Mesodermal cell (in vitro differentiated cells): ENCODE measurements around the gene GGPS1.
A peak's percentile ranks its signal among the peaks of the same experiment; 100 is the strongest.

ENCODE experiments used
- H3K27ac ChIP-seq: 2 replicates; pipeline ENCODE4 v1.7.0; 2013; ENCODE audit warnings: mild to moderate bottlenecking, low read depth, low read length, moderate library complexity; ENCODE audit not compliant: severe bottlenecking
- H3K36me3 ChIP-seq: 2 replicates; pipeline ENCODE4 v1.7.1; 2013; ENCODE audit warnings: mild to moderate bottlenecking, low read length, moderate library complexity; ENCODE audit not compliant: control insufficient read depth, insufficient read depth
- H3K4me1 ChIP-seq: one replicate; pipeline ENCODE4 v1.7.1; 2013; ENCODE audit warnings: mild to moderate bottlenecking, low read length; ENCODE audit not compliant: insufficient read depth, control insufficient read depth, poor library complexity, severe bottlenecking
- H3K4me3 ChIP-seq: 2 replicates; pipeline ENCODE4 v1.7.0; 2013; ENCODE audit warnings: low read length, control low read depth, mild to moderate bottlenecking; ENCODE audit not compliant: insufficient read depth, poor library complexity, severe bottlenecking; ENCODE audit errors: extremely low read depth
- H3K9me3 ChIP-seq: 2 replicates; pipeline ENCODE4 v1.7.1; 2013; ENCODE audit warnings: mild to moderate bottlenecking, low read length, moderate library complexity; ENCODE audit not compliant: control insufficient read depth
- WGBS, 2 experiments: methylation state at CpG; one replicate each; pipeline ENCODE4 v1.1.5; 2013; ENCODE audit warnings: missing lambda C conversion rate in 2 of 2; ENCODE audit not compliant: insufficient coverage in 2 of 2; 5-methylcytosine and 5-hydroxymethylcytosine counted together

Gene GGPS1

DNA sequence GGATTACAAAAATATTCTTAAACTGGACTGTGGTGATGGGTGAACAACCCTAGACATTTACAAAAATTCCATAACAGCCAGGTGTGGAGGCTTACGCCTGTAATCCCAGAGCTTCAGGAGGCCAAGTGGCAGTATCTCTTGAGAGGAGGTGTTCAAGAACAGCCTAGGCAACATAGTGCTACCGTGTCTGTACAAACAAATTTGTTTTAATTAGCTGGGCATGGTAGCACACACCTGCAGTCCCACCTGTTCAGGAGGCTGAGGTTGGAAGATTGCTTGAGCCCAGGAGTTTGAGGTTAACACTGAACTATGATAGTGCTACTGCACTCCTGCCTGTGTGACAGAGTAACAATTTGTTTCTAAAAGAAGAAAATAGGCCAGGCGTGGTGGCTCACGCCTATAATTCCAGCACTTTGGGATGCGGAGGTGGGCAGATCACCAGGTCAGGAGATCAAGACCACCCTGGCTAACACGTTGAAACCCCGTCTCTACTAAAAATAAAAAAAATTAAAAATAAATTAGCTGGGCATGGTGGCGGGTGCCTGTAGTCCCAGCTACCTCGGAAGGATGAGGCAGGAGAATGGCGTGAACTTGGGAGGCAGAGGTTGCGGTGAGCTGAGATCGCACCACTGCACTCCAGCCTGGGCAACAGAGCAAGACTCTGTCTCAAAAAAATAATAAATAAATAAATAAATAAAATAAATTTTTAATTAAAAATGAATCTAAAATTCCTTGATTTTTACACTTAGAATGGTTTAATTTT, 37.4 kb upstream of the GGPS1 start:
- Histone ChIP-seq H3K4me3 (no peak overlapping the region), H3K9me3 (no peaks in the 10 kb centered on the region), H3K4me1 (peaks cover 6% of the 10 kb centered on the region), H3K27ac (no peak overlapping the region), H3K36me3 (peaks cover 3% of the 10 kb centered on the region)
- WGBS, 2 experiments, result 81 to 90% methylated on average over 6 to 7 of the region's 12 CpGs

DNA sequence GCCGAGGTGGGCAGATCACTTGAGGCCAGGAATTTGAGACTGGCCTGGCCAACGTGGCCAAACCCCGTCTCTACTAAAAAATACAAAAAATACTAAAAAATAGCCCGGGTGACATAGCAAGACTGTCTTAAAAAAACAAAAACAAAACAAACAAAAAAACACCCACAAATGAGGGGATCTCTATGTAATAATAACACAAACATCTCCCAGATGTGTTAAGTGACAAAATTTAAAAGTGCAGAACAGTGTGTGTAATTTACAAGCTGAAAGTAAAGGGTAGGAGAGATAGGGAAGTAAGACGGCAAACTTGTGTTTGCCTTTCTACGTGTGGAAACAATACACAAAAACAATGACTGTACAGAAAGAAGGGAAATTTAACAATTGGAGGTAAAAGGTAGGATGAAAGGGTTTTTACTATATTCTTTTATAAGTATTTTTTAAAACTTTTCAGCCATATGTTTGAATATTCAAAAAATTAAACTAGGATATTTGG, 36.7 kb upstream of the GGPS1 start:
- Histone ChIP-seq H3K4me3 (no peak overlapping the region), H3K9me3 (no peaks in the 10 kb centered on the region), H3K27ac (no peak overlapping the region), H3K36me3 (peaks cover 3% of the 10 kb centered on the region), H3K4me1 (peaks cover 6% of the 10 kb centered on the region)
- 100% methylated on average over 1 to 2 of the region's 6 CpGs for WGBS, 2 experiments

DNA sequence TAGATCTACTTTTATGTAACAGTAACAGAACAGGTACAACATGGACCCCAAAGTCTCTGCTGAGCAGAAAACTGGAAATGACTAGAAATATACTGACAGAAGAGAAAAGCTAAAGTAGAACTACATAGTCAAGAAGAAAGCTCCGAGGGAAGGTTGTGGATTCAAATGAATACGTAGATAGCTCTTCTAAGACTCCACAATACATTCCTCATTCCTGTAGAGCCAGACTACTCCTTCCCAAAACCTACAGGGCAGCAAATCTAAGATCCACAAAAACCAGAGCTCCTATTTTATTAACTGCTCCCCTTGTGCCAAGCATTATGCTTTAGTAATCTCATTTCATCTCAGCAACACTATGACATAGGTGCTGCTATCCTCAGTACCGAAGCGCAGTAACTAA, 35.6 kb upstream of the GGPS1 start:
- no peak overlapping the region for H3K27ac ChIP-seq
- no peaks in the 10 kb centered on the region for H3K4me1 ChIP-seq
- 95 to 100% methylated on average over 3 to 4 of the region's 4 CpGs for WGBS, 2 experiments
- H3K4me3 ChIP-seq, result no peak overlapping the region
- peaks cover 3% of the 10 kb centered on the region for H3K36me3 ChIP-seq
- H3K9me3 ChIP-seq, result peaks cover 3% of the 10 kb centered on the region

GRCh38 chr1:235293322-235293942, 34.9 kb upstream of the GGPS1 start:
- no peak overlapping the region for H3K4me3 ChIP-seq
- H3K4me1 ChIP-seq, result no peaks in the 10 kb centered on the region
- H3K27ac ChIP-seq, result no peak overlapping the region
- H3K36me3 ChIP-seq, result peaks cover 3% of the 10 kb centered on the region
- H3K9me3 ChIP-seq, result peaks cover 5% of the 10 kb centered on the region

DNA sequence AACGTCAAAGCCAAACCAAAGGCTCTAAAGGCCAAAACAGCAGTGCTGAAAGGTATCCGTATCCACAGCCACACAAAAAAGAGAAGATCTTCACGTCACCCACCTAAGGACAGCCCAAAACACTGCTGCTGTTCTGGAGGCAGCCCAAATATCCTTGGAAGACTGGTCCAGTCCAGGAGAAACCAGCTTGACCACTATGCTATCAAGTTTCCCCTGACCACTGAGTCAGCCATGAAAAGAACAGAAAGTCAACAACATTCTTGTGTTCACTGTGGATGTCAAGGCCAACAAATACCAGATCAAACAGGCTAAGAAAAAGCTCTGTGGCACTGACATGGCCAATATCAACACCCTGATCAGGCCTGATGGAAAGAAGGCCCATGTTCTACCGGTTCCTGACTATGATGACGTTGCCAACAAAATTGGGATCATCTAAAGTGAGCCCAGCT, 32.4 kb upstream of the GGPS1 start:
- no peaks in the 10 kb centered on the region for H3K4me1 ChIP-seq
- H3K4me3 ChIP-seq, result no peak overlapping the region
- peaks cover 5% of the 10 kb centered on the region for H3K9me3 ChIP-seq
- H3K27ac ChIP-seq, result peak overlapping the region; percentile 20
- WGBS, 2 experiments, result 93 to 96% methylated on average over 2 to 3 of the region's 5 CpGs
- no peaks in the 10 kb centered on the region for H3K36me3 ChIP-seq

GRCh38 chr1:235296729-235297128, 31.6 kb upstream of the GGPS1 start:
- Histone ChIP-seq H3K4me3 (no peak overlapping the region), H3K36me3 (no peaks in the 10 kb centered on the region), H3K27ac (no peak overlapping the region), H3K4me1 (no peaks in the 10 kb centered on the region), H3K9me3 (peaks cover 5% of the 10 kb centered on the region)
- 88 to 89% methylated on average over 1 of the region's 1 CpG for WGBS, 2 experiments

GRCh38 chr1:235297579-235297978, 30.8 kb upstream of the GGPS1 start:
- Histone ChIP-seq H3K36me3 (no peaks in the 10 kb centered on the region), H3K27ac (no peak overlapping the region), H3K4me3 (no peak overlapping the region), H3K9me3 (peaks cover 5% of the 10 kb centered on the region), H3K4me1 (no peaks in the 10 kb centered on the region)
- 96 to 100% methylated on average over 2 of the region's 3 CpGs for WGBS, 2 experiments

DNA sequence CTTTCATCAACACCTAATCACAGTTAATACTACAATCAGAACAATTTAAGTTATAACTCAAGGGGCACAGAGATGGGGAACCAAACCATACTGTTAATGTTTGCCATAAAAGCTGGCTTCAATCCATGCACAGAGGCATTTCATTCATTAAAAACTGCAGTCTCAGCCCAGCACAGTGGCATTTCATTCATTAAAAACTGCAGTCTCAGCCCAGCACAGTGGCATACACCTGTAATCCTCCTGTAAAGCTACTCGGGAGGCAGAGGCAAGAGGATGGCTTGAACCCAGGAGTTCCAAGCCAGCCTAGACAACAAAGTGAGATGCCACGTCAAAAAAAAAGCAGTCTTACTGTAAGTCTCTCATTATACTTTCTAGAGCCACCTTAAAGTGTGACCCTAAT, 29.6 kb upstream of the GGPS1 start:
- H3K9me3 ChIP-seq, result peaks cover 5% of the 10 kb centered on the region
- no peak overlapping the region for H3K4me3 ChIP-seq
- no peaks in the 10 kb centered on the region for H3K36me3 ChIP-seq
- H3K27ac ChIP-seq, result no peak overlapping the region
- 83 to 90% methylated on average over 1 of the region's 2 CpGs for WGBS, 2 experiments
- no peaks in the 10 kb centered on the region for H3K4me1 ChIP-seq

GRCh38 chr1:235299169-235299858, 29.1 kb upstream of the GGPS1 start:
- peaks cover 5% of the 10 kb centered on the region for H3K9me3 ChIP-seq
- WGBS, 2 experiments, result 89 to 98% methylated on average over 7 of the region's 10 CpGs
- H3K36me3 ChIP-seq, result no peaks in the 10 kb centered on the region
- no peak overlapping the region for H3K27ac ChIP-seq
- no peaks in the 10 kb centered on the region for H3K4me1 ChIP-seq
- no peak overlapping the region for H3K4me3 ChIP-seq

GRCh38 chr1:235302143-235302542, 26.2 kb upstream of the GGPS1 start:
- no peak overlapping the region for H3K27ac ChIP-seq
- peaks cover 5% of the 10 kb centered on the region for H3K9me3 ChIP-seq
- H3K4me1 ChIP-seq, result no peaks in the 10 kb centered on the region
- H3K36me3 ChIP-seq, result peaks cover 4% of the 10 kb centered on the region
- no CpG with 5 or more reads among the region's 1 CpG for WGBS, 2 experiments
- no peak overlapping the region for H3K4me3 ChIP-seq
